ENCODE measurements around the gene COL11A2. TPM values are rescaled to one million over a fixed set of nuclear protein-coding genes. Genes with fewer than 3 reads are reported as not detected.

The COL11A2 gene
- total RNA-seq, 2 donors from 2014 or later, result 0.52 to 0.89 TPM

DNA sequence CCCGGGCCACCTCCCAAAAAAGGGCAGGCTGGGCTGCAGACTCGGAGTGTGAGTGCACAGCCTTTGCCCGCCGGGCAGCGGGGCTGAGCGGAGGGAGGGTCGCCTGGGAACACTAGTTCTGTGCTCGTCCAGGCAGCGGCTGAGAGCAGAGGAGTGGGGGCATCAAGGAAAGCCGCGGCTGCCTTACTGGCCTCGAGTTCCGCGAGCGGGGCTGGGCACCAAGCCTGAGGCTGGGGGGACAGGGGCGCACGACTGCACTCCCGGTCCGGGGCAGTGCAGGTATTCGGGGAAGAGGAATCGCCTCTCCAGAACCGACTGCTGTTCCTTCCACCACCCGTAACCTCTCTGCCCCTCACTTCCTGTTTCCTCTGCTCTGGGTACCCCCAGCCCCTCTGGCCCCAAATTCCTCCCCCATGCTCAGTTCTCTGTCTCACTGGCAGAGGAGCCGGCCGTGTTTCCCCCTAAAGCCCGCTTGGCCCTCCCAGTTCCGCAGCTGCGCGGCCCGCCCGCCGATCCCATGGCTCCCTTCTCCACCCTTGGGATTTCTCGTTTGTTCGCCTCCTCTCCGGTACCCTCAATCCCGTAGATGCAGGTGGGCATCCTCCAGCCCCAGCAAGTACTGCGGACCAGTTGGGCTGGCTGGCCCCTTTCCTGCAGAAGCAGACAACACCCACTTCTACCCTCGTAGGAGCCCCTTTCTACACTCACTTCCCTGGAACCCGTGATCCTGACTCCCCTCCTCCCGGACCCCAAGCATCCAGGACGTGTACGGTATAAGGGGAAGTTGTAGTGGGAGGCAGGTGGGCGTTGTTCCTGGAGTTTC is 21.1 kb upstream of the COL11A2 start:
- H3K9me3 ChIP-seq (ENCODE audit: control insufficient read depth, low read length, poor library complexity, severe bottlenecking), result no peaks in the 10 kb centered on the region
- Mint-ChIP-seq H3K4me1 (peaks cover 36% of the 10 kb centered on the region), H3K36me3 (ENCODE audit: low read depth) (peaks cover 6% of the 10 kb centered on the region), H3K4me3 (peak overlapping the region; percentile 89), H3K27me3 (peaks cover 52% of the 10 kb centered on the region), H3K27ac (peak overlapping the region; percentile 63)
- DNase-seq, result no peak
- ATAC-seq, result peak; percentile 27

GRCh38 chr6:33212857-33213165 is 20.5 kb upstream of the COL11A2 start:
- H3K27ac Mint-ChIP-seq, result peak overlapping the region; percentile 63
- ATAC-seq (no peak), DNase-seq (no peak)
- no peaks in the 10 kb centered on the region for H3K9me3 ChIP-seq (ENCODE audit: control insufficient read depth, low read length, poor library complexity, severe bottlenecking)
- H3K36me3 Mint-ChIP-seq (ENCODE audit: low read depth), result peaks cover 4% of the 10 kb centered on the region
- peaks cover 46% of the 10 kb centered on the region for H3K27me3 Mint-ChIP-seq
- H3K4me3 Mint-ChIP-seq, result peak overlapping the region; percentile 89
- H3K4me1 Mint-ChIP-seq, result peaks cover 38% of the 10 kb centered on the region

- no peak overlapping the region for H3K27ac Mint-ChIP-seq
- peaks cover 4% of the 10 kb centered on the region for H3K36me3 Mint-ChIP-seq (ENCODE audit: low read depth)
- H3K4me1 Mint-ChIP-seq, result peaks cover 40% of the 10 kb centered on the region
- no peak for DNase-seq
- no peaks in the 10 kb centered on the region for H3K9me3 ChIP-seq (ENCODE audit: control insufficient read depth, low read length, poor library complexity, severe bottlenecking)
- H3K27me3 Mint-ChIP-seq, result peaks cover 39% of the 10 kb centered on the region
- no peak for ATAC-seq
- H3K4me3 Mint-ChIP-seq, result no peak overlapping the region
These were observed 19.6 kb upstream of the COL11A2 start for GRCh38 chr6:33211666-33212422.

GRCh38 chr6:33211136-33211535 is 18.9 kb upstream of the COL11A2 start:
- Mint-ChIP-seq H3K4me3 (no peak overlapping the region), H3K4me1 (peaks cover 42% of the 10 kb centered on the region), H3K27ac (no peak overlapping the region), H3K36me3 (ENCODE audit: low read depth) (peaks cover 4% of the 10 kb centered on the region), H3K27me3 (peaks cover 37% of the 10 kb centered on the region)
- H3K9me3 ChIP-seq (ENCODE audit: control insufficient read depth, low read length, poor library complexity, severe bottlenecking), result no peaks in the 10 kb centered on the region
- ATAC-seq (no peak), DNase-seq (no peak)

DNA sequence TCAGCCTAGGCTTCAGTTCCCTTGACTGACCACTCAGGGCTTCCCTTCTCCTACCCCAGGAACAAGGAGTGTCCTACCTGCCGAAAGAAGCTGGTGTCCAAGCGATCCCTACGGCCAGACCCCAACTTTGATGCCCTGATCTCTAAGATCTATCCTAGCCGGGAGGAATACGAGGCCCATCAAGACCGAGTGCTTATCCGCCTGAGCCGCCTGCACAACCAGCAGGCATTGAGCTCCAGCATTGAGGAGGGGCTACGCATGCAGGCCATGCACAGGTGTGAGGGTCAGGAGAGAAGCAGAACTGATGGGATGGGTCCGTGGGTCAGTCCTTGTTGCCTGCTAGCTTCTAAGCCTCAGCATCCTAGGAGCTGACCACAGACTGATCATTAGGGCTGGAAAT is 17.6 kb upstream of the COL11A2 start:
- Mint-ChIP-seq H3K27me3 (peaks cover 26% of the 10 kb centered on the region), H3K27ac (peak overlapping the region; percentile 90), H3K36me3 (ENCODE audit: low read depth) (peaks cover 4% of the 10 kb centered on the region), H3K4me3 (peak overlapping the region; percentile 96), H3K4me1 (peaks cover 53% of the 10 kb centered on the region)
- ATAC-seq, result no peak
- no peak for DNase-seq
- H3K9me3 ChIP-seq (ENCODE audit: control insufficient read depth, low read length, poor library complexity, severe bottlenecking), result no peaks in the 10 kb centered on the region

GRCh38 chr6:33208091-33208967 is 16.1 kb upstream of the COL11A2 start, which contains the start of gene RING1:
Gene RING1, plus strand, starts transcription at chr6:33208500. Its CDS starts 323 bp downstream, at chr6:33208823.
- ATAC-seq (peak; percentile 66), DNase-seq (peak; percentile 81 to 89 (median 82))
- Mint-ChIP-seq H3K4me1 (peaks cover 51% of the 10 kb centered on the region), H3K27me3 (peaks cover 14% of the 10 kb centered on the region), H3K27ac (peak within 1 kb of the TSS; percentile 90), H3K36me3 (ENCODE audit: low read depth) (peaks cover 4% of the 10 kb centered on the region), H3K4me3 (peak within 1 kb of the TSS; percentile 96)
- H3K9me3 ChIP-seq (ENCODE audit: control insufficient read depth, low read length, poor library complexity, severe bottlenecking), result no peaks in the 10 kb centered on the region

DNA sequence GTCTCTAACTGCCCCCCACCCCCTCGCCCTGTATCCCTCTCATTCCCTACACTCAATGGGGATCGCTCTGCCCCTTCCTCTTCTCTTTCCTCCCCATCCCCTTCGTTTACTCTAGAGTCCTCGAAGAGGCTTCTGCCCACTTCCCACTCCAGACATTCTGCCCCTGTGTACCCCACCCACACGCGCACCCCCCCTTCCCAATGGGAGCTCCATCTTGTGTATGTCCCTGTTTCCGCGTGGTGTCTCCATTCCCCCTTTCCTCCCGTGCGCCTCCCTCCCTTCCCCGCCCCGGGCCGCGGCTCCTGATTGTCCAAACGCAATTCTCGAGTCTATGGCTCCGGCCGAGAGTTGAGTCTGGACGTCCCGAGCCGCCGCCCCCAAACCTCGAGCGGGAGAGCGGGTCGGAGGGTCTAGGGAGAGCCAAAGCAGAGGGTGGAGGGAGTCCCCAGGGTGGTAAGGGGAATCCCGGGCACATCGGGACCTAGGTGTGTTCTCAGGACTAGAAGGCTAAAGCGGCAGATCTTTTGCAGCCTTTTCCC is 15.4 kb upstream of the COL11A2 start:
- H3K27me3 Mint-ChIP-seq, result peaks cover 7% of the 10 kb centered on the region
- peak overlapping the region; percentile 96 for H3K4me3 Mint-ChIP-seq
- ATAC-seq (no peak), DNase-seq (no peak)
- peaks cover 46% of the 10 kb centered on the region for H3K4me1 Mint-ChIP-seq
- peaks cover 4% of the 10 kb centered on the region for H3K36me3 Mint-ChIP-seq (ENCODE audit: low read depth)
- no peaks in the 10 kb centered on the region for H3K9me3 ChIP-seq (ENCODE audit: control insufficient read depth, low read length, poor library complexity, severe bottlenecking)
- peak overlapping the region; percentile 90 for H3K27ac Mint-ChIP-seq

GRCh38 chr6:33206864-33207551 is 14.7 kb upstream of the COL11A2 start:
- Mint-ChIP-seq H3K27ac (peak overlapping the region; percentile 90), H3K4me1 (peaks cover 49% of the 10 kb centered on the region), H3K27me3 (peaks cover under 1% of the 10 kb centered on the region), H3K4me3 (peak overlapping the region; percentile 96), H3K36me3 (ENCODE audit: low read depth) (peaks cover 4% of the 10 kb centered on the region)
- DNase-seq (no peak), ATAC-seq (no peak)
- no peaks in the 10 kb centered on the region for H3K9me3 ChIP-seq (ENCODE audit: control insufficient read depth, low read length, poor library complexity, severe bottlenecking)

DNA sequence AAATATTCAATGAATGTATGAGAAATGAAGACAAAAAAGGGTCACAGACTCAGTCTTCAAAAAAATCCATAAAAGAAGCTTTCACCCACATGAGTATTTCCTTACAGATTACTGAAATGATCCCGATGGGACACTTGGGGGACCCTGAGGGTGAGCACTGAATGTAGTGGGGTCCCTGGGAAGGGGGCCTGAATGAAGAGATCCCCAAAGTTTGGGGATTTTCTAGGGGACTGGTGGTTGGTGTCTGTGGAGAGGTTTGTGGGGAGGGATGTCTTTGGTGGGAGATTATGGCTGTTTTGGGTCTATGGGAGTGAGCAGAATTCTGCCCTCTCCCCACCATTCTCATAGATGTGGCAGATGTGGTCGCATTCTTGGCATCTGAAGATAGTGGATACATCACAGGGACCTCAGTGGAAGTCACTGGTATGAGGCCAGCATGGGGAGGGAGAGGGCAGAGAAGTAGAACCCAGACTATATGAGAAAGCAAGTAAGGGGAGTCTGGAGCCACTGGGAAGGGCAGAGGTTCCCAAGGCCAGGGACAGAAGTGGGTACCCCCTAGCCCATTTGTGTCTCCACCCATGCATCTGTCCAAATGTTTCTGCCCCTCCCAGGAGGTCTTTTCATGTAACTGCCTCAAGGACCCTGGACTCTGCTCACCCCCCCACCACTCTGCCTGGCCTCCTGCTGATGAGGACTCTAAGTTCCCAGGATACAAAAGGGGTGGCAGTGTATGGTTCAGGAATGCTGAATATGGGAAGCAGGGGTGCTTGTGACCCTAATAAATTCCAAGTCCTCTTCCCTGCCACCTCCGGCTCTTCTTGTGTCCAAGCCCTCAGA is 14.0 kb upstream of the COL11A2 start:
- no peak for ATAC-seq
- no peaks in the 10 kb centered on the region for H3K9me3 ChIP-seq (ENCODE audit: control insufficient read depth, low read length, poor library complexity, severe bottlenecking)
- H3K36me3 Mint-ChIP-seq (ENCODE audit: low read depth), result peaks cover 6% of the 10 kb centered on the region

DNA sequence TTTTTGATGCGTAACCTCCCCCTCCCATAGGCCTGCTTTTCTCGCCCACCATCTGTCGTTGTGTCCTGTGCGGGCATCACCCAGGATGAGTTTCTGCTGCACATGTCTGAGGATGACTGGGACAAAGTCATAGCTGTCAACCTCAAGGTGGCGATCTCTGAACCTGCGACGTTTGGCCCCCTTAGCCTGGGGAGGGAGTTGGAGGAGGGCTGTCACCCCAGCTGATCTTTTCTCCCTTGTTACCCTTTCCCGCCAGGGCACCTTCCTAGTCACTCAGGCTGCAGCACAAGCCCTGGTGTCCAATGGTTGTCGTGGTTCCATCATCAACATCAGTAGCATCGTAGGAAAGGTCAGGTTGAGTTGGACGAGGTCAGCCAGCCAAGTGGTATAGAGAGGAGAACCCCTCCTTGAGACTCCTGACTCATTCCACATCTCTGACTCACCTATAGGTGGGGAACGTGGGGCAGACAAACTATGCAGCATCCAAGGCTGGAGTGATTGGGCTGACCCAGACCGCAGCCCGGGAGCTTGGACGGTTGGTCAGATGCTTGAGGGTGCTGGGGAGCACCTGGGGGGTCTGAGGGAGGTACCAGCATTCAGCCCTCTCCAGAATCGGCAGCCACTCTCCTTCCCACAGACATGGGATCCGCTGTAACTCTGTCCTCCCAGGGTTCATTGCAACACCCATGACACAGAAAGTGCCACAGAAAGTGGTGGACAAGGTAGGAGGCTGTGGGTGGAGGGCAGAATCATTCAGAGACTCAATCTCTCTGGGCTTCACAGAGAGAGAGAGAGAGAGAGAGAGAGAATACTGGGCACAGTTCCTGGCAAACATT is 13.1 kb upstream of the COL11A2 start:
- Mint-ChIP-seq H3K27me3 (no peaks in the 10 kb centered on the region), H3K4me1 (peaks cover 61% of the 10 kb centered on the region), H3K36me3 (ENCODE audit: low read depth) (peaks cover 9% of the 10 kb centered on the region), H3K4me3 (peak overlapping the region; percentile 93), H3K27ac (peak overlapping the region; percentile 77)
- DNase-seq (no peak), ATAC-seq (no peak)
- no peaks in the 10 kb centered on the region for H3K9me3 ChIP-seq (ENCODE audit: control insufficient read depth, low read length, poor library complexity, severe bottlenecking)

More for the DNA sequence above, 14.0 kb upstream of the COL11A2 start:
- Mint-ChIP-seq H3K4me3 (peak overlapping the region; percentile 93), H3K27me3 (no peaks in the 10 kb centered on the region), H3K27ac (peak overlapping the region; percentile 77), H3K4me1 (peaks cover 55% of the 10 kb centered on the region)
- no peak for DNase-seq
